ENCODE results near the gene RHBDF2. TPM values are rescaled to one million over a fixed set of nuclear protein-coding genes. Genes with fewer than 3 reads are reported as not detected.

RHBDF2 gene
- total and polyA plus RNA-seq, 4 experiments from 2014 or later = 5.4 to 62.2 (median 32.6) TPM

- H3K9me3 ChIP-seq (ENCODE audit: control insufficient read depth in 1 of 2, low read length in 2 of 2) = no peaks in the 10 kb centered on the region
- H3K4me1 ChIP-seq (ENCODE audit: insufficient read depth, low read length) = peaks cover 4% of the 10 kb centered on the region
- intact Hi-C loops (cut with micrococcal nuclease) = no loop called here
Observed at GRCh38 chr17:76468634-76469010, 32.6 kb downstream of the RHBDF2 start.

GRCh38 chr17:76467809-76468633 is 33.2 kb downstream of the RHBDF2 start:
- Mint-ChIP-seq H3K27ac (peak overlapping the region in 1 of 7 donors; percentile 29), H3K4me3 (no peak overlapping the region), H3K9me3 (no peaks in the 10 kb centered on the region), H3K27me3 (no peaks in the 10 kb centered on the region), H3K4me1 (peaks cover 3 to 6% (median 3%) of the 10 kb centered on the region in 4 donors), H3K36me3 (peaks cover 3 to 14% of the 10 kb centered on the region in 2 donors)
- Histone ChIP-seq H3K36me3 (ENCODE audit: insufficient read depth, low read length) (peaks cover 6% of the 10 kb centered on the region), H3K4me3 (ENCODE audit: low read length in 2 of 2) (no peak overlapping the region), H3K4me1 (ENCODE audit: insufficient read depth, low read length) (peaks cover 4% of the 10 kb centered on the region), H3K27ac (ENCODE audit: low read depth, low read length) (no peak overlapping the region), H3K27me3 (ENCODE audit: insufficient read depth, low read length) (no peaks in the 10 kb centered on the region), H3K9me3 (ENCODE audit: control insufficient read depth in 1 of 2, low read length in 2 of 2) (no peaks in the 10 kb centered on the region)
- ChIA-PET CTCF (ENCODE audit: partially characterized antibody) (interaction anchor here (0.7 to 6.5 kb wide), 11 partner anchors 8 to 246 kb away, joined by 3 to 161 read pairs (median 13); partner anchors contain the start of genes RHBDF2 and UBE2O), POLR2A (ENCODE audit: partially characterized antibody) (interaction anchor here (1.1 to 3.6 kb wide), 4 partner anchors 16 to 45 kb away, joined by 3 to 38 read pairs (median 8); partner anchors contain the start of genes RHBDF2 and UBE2O)
- DNase-seq = no peak
- intact Hi-C loops (cut with micrococcal nuclease) = no loop called here

More at GRCh38 chr17:76468634-76469010, 32.6 kb downstream of the RHBDF2 start:
- ChIA-PET CTCF (ENCODE audit: partially characterized antibody) (interaction anchor here (1.5 to 6.5 kb wide), 4 partner anchors 34 to 78 kb away, joined by 4 to 161 read pairs (median 14); partner anchors contain the start of gene RHBDF2), POLR2A (ENCODE audit: partially characterized antibody) (interaction anchor here (2.2 to 3.6 kb wide), 3 partner anchors 16 to 38 kb away, joined by 7 to 38 read pairs (median 8); partner anchors contain the start of genes RHBDF2 and UBE2O)
- DNase-seq = no peak
- Histone ChIP-seq H3K27me3 (ENCODE audit: insufficient read depth, low read length) (no peaks in the 10 kb centered on the region), H3K27ac (ENCODE audit: low read depth, low read length) (no peak overlapping the region), H3K4me3 (ENCODE audit: low read length in 2 of 2) (no peak overlapping the region), H3K36me3 (ENCODE audit: insufficient read depth, low read length) (peaks cover 6% of the 10 kb centered on the region)
- no peaks in the 10 kb centered on the region for H3K27me3 Mint-ChIP-seq
- H3K36me3 Mint-ChIP-seq = peaks cover 6 to 18% of the 10 kb centered on the region in 2 donors
- peaks cover 3 to 6% (median 3%) of the 10 kb centered on the region in 4 donors for H3K4me1 Mint-ChIP-seq
- no peaks in the 10 kb centered on the region for H3K9me3 Mint-ChIP-seq
- no peak overlapping the region for H3K27ac Mint-ChIP-seq
- no peak overlapping the region for H3K4me3 Mint-ChIP-seq

GRCh38 chr17:76467366-76467765 is 33.9 kb downstream of the RHBDF2 start, which contains the start of gene AANAT:
Gene AANAT (plus strand): TSS chr17:76467603. CDS start chr17:76468747, 1,144 bp downstream.
- no peak within 1 kb of the TSS for H3K27ac ChIP-seq (ENCODE audit: low read depth, low read length)
- ChIA-PET CTCF (ENCODE audit: partially characterized antibody) (interaction anchor here (0.7 to 6.5 kb wide), 16 partner anchors 9 to 95 kb away, joined by 3 to 161 read pairs (median 6); partner anchors contain the start of genes RHBDF2 and UBE2O), POLR2A (ENCODE audit: partially characterized antibody) (interaction anchor here (1.1 to 3.6 kb wide), 7 partner anchors 10 to 45 kb away, joined by 3 to 38 read pairs (median 7); partner anchors contain the start of genes RHBDF2 and UBE2O)
- H3K9me3 ChIP-seq (ENCODE audit: control insufficient read depth in 1 of 2, low read length in 2 of 2) = no peaks in the 10 kb centered on the region
- H3K27me3 Mint-ChIP-seq = no peaks in the 10 kb centered on the region
- H3K4me3 Mint-ChIP-seq = no peak within 1 kb of the TSS
- peaks cover 4% of the 10 kb centered on the region for H3K4me1 ChIP-seq (ENCODE audit: insufficient read depth, low read length)
- no peaks in the 10 kb centered on the region for H3K27me3 ChIP-seq (ENCODE audit: insufficient read depth, low read length)
- H3K4me1 Mint-ChIP-seq = peaks cover 3 to 6% (median 3%) of the 10 kb centered on the region in 4 donors
- H3K36me3 ChIP-seq (ENCODE audit: insufficient read depth, low read length) = peaks cover 6% of the 10 kb centered on the region
- no peaks in the 10 kb centered on the region for H3K9me3 Mint-ChIP-seq
- intact Hi-C loops (cut with micrococcal nuclease) = no loop called here
- peaks cover 0 to 10% of the 10 kb centered on the region in 2 donors for H3K36me3 Mint-ChIP-seq
- peak within 1 kb of the TSS in 1 of 7 donors; percentile 29 for H3K27ac Mint-ChIP-seq
- no peak within 1 kb of the TSS for H3K4me3 ChIP-seq (ENCODE audit: low read length in 2 of 2)
- no peak for DNase-seq

- CTCF ChIA-PET (ENCODE audit: partially characterized antibody) = interaction anchor here (0.7 to 6.5 kb wide), 16 partner anchors 9 to 96 kb away, joined by 3 to 161 read pairs (median 6); partner anchors contain the start of genes RHBDF2 and UBE2O
- POLR2A ChIA-PET (ENCODE audit: partially characterized antibody) = interaction anchor here (1.1 to 3.6 kb wide), 6 partner anchors 9 to 46 kb away, joined by 3 to 38 read pairs (median 6); partner anchors contain the start of gene RHBDF2
- H3K9me3 Mint-ChIP-seq = no peaks in the 10 kb centered on the region
Observed at GRCh38 chr17:76466775-76467130, 34.5 kb downstream of the RHBDF2 start.

GRCh38 chr17:76462556-76463290 is 38.5 kb downstream of the RHBDF2 start:
- Mint-ChIP-seq H3K4me1 (peaks cover 3 to 6% (median 3%) of the 10 kb centered on the region in 4 donors), H3K27me3 (no peaks in the 10 kb centered on the region), H3K36me3 (no peaks in the 10 kb centered on the region), H3K4me3 (no peak overlapping the region), H3K27ac (no peak overlapping the region), H3K9me3 (no peaks in the 10 kb centered on the region)
- DNase-seq = no peak
- Histone ChIP-seq H3K27ac (ENCODE audit: low read depth, low read length) (no peak overlapping the region), H3K27me3 (ENCODE audit: insufficient read depth, low read length) (no peaks in the 10 kb centered on the region), H3K4me3 (ENCODE audit: low read length in 2 of 2) (no peak overlapping the region), H3K36me3 (ENCODE audit: insufficient read depth, low read length) (no peaks in the 10 kb centered on the region), H3K9me3 (ENCODE audit: control insufficient read depth in 1 of 2, low read length in 2 of 2) (no peaks in the 10 kb centered on the region), H3K4me1 (ENCODE audit: insufficient read depth, low read length) (peaks cover 4% of the 10 kb centered on the region)
- ChIA-PET POLR2A (ENCODE audit: partially characterized antibody) (no interaction called here), CTCF (ENCODE audit: partially characterized antibody) (interaction anchor here (0.8 to 2.1 kb wide), 3 partner anchors 10 to 65 kb away, joined by 3 to 15 read pairs (median 4); partner anchors contain the start of gene UBE2O)
- intact Hi-C loops (cut with micrococcal nuclease) = no loop called here

More at GRCh38 chr17:76466775-76467130, 34.5 kb downstream of the RHBDF2 start:
- no peak overlapping the region for H3K27ac ChIP-seq (ENCODE audit: low read depth, low read length)
- peaks cover 6% of the 10 kb centered on the region for H3K36me3 ChIP-seq (ENCODE audit: insufficient read depth, low read length)
- H3K27ac Mint-ChIP-seq = no peak overlapping the region
- H3K27me3 ChIP-seq (ENCODE audit: insufficient read depth, low read length) = no peaks in the 10 kb centered on the region
- no peak overlapping the region for H3K4me3 Mint-ChIP-seq
- peaks cover 0 to 9% of the 10 kb centered on the region in 2 donors for H3K36me3 Mint-ChIP-seq
- H3K4me3 ChIP-seq (ENCODE audit: low read length in 2 of 2) = no peak overlapping the region
- peaks cover 4% of the 10 kb centered on the region for H3K4me1 ChIP-seq (ENCODE audit: insufficient read depth, low read length)
- no peaks in the 10 kb centered on the region for H3K9me3 ChIP-seq (ENCODE audit: control insufficient read depth in 1 of 2, low read length in 2 of 2)
- DNase-seq = no peak
- intact Hi-C loops (cut with micrococcal nuclease) = loop anchor here (1.0 kb wide), 4 partner anchors 35 to 158 kb away; partner anchors contain the start of gene RHBDF2
- peaks cover 3 to 6% (median 3%) of the 10 kb centered on the region in 4 donors for H3K4me1 Mint-ChIP-seq
- no peaks in the 10 kb centered on the region for H3K27me3 Mint-ChIP-seq

GRCh38 chr17:76461765-76462555 is 39.3 kb downstream of the RHBDF2 start:
- peaks cover 4% of the 10 kb centered on the region for H3K4me1 ChIP-seq (ENCODE audit: insufficient read depth, low read length)
- no peaks in the 10 kb centered on the region for H3K27me3 ChIP-seq (ENCODE audit: insufficient read depth, low read length)
- no peaks in the 10 kb centered on the region for H3K9me3 ChIP-seq (ENCODE audit: control insufficient read depth in 1 of 2, low read length in 2 of 2)
- no peaks in the 10 kb centered on the region for H3K9me3 Mint-ChIP-seq
- H3K4me3 Mint-ChIP-seq = no peak overlapping the region
- no peaks in the 10 kb centered on the region for H3K36me3 ChIP-seq (ENCODE audit: insufficient read depth, low read length)
- ChIA-PET CTCF (ENCODE audit: partially characterized antibody) (interaction anchor here (0.8 to 2.1 kb wide), 3 partner anchors 9 to 64 kb away, joined by 3 to 15 read pairs (median 4); partner anchors contain the start of gene UBE2O), POLR2A (ENCODE audit: partially characterized antibody) (no interaction called here)
- H3K27ac ChIP-seq (ENCODE audit: low read depth, low read length) = no peak overlapping the region
- intact Hi-C loops (cut with micrococcal nuclease) = no loop called here
- no peaks in the 10 kb centered on the region for H3K27me3 Mint-ChIP-seq
- no peaks in the 10 kb centered on the region for H3K36me3 Mint-ChIP-seq
- H3K27ac Mint-ChIP-seq = peak overlapping the region in 3 of 7 donors; percentile 15 to 80 (median 73)
- DNase-seq = no peak
- peaks cover 3 to 6% (median 3%) of the 10 kb centered on the region in 4 donors for H3K4me1 Mint-ChIP-seq
- no peak overlapping the region for H3K4me3 ChIP-seq (ENCODE audit: low read length in 2 of 2)
